ENCODE measurements around the gene FKBP2. TPM values are rescaled to one million over a fixed set of nuclear protein-coding genes. Genes with fewer than 3 reads are reported as not detected.

Gene FKBP2
- total RNA-seq, 1 donor = 34.3 TPM

DNA sequence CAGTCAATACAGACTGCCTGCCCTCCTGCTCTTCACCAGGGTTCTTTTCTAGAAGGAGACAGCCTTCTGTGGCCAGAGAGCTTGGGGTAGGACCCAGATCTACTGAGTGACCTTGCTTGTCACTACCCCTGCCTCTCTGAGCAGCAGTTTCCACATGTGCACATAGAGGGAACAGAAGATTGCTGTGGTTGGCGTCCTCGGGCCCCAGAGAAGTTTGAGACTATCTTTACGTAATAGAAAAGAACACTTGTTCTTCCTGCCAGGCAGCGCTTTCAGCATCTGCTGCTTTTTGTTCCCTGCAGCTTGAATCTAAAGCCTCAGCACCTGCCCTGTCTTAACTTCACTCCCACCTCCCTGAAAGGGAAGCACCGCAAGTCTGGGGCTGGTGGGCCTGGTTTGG lies 1.9 kb upstream of the FKBP2 start:
- TF ChIP-seq, protein P1, sequence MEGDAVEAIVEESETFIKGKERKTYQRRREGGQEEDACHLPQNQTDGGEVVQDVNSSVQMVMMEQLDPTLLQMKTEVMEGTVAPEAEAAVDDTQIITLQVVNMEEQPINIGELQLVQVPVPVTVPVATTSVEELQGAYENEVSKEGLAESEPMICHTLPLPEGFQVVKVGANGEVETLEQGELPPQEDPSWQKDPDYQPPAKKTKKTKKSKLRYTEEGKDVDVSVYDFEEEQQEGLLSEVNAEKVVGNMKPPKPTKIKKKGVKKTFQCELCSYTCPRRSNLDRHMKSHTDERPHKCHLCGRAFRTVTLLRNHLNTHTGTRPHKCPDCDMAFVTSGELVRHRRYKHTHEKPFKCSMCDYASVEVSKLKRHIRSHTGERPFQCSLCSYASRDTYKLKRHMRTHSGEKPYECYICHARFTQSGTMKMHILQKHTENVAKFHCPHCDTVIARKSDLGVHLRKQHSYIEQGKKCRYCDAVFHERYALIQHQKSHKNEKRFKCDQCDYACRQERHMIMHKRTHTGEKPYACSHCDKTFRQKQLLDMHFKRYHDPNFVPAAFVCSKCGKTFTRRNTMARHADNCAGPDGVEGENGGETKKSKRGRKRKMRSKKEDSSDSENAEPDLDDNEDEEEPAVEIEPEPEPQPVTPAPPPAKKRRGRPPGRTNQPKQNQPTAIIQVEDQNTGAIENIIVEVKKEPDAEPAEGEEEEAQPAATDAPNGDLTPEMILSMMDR (IDR thresholded peaks at IDR 0.05; ENCODE audit: insufficient read depth, low read length) = no peak
- no peak overlapping the region for H3K4me3 ChIP-seq (ENCODE audit: low read depth, low read length)
- DNase-seq (ENCODE audit: low read depth) = no peak

DNA sequence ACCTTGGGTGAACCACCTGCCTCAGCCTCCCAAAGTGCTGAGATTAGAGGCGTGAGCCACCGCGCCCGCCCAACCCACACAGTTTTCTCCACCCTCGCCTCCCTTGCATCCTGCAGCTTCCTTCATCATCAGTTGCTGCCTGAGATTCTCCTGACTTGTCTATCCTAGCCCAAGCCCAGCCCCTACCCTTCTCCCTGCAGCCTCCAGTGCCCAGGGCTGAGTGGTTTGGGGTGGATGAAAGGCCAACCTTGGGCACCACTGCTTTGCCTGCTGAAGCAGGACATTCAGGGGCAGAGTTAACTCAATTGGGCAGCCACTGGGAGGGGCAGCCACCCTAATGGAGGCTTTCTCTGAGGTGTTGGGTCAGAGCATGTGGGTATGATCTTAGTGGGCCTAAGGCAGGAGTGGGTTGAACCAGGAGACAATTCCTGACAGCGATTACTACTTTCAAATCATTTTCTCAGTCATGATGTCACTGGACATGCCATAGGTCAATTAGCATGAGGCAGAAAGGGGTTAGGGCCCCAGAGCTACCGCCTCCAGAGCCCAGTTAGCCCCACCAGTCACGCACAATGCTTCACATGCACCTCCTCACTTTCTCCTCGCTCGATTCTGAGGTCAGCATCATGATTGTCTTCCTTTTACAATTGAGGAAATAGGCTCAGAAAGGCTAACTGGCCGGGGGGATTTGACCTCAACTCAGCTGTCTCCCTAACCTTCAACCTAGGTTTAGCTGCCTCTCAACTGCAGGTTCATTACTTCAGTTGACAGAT lies 1.0 kb upstream of the FKBP2 start:
- TF ChIP-seq, protein P1 (IDR thresholded peaks at IDR 0.05; ENCODE audit: insufficient read depth, low read length) = no peak
- DNase-seq (ENCODE audit: low read depth) = no peak
- peak overlapping the region; percentile 71 for H3K4me3 ChIP-seq (ENCODE audit: low read depth, low read length)

DNA sequence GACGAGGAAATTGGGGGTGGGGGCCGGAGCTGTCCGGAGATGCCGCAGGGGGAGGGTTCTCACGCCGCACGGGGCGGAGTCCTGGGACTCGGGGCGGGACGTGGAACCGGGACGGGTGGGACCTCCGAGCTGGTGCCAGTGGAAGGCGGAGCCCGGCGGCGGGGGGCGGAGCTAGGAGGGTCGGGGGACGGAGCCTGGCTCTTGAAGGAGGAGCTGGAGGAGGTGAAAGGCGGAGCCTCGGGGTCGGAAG lies 271 bp downstream of the FKBP2 start:
- TF ChIP-seq, protein P1 (IDR thresholded peaks at IDR 0.05; ENCODE audit: insufficient read depth, low read length) = no peak
- H3K4me3 ChIP-seq (ENCODE audit: low read depth, low read length) = peak overlapping the region; percentile 80
- DNase-seq (ENCODE audit: low read depth) = peak; percentile 99

DNA sequence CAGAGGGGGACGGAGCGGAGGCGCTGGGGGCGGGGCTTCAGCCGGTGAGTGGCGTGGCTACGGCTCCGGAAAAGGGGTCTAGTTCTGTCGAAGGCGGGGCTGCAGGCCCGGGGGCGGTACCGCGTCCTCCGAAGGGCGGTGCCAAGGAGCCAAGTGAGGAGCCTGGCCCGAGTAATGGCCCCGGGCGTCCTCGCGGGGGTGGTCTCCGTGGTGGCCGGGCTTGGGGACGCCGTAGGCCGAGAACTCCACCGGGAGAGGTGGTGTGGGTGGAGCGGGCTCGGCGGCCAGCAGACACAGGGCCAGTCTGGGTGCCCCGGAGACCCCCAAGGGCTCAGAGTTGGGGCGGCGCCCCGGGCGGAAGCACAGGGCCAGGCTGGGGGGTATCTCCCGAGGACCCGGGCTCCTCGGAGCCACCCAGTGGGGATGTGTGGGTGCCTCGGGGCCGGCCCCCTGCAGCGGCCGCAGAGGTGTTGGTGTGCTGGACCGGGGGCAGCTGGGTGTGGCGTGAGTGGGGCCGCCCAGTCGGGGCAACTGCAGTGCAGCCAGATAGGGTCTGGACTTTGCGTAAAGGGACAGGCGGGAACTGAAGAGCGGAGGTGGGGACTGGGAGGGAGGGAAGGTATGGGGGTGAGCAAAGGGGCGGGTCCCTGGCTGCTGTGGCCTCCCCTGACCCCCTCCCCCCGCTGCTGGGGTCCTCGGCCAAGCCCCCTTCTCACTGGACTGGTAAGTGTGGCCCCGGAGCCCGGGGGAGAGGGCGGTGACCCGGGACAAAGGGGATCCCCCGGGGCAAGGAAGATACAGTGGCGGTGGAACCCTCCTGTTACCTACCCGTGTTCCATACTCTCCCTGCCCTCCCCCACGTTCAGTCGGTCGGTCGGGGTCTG lies 838 bp downstream of the FKBP2 start:
- DNase-seq (ENCODE audit: low read depth) = no peak
- TF ChIP-seq, protein P1 (IDR thresholded peaks at IDR 0.05; ENCODE audit: insufficient read depth, low read length) = no peak
- peak overlapping the region; percentile 83 for H3K4me3 ChIP-seq (ENCODE audit: low read depth, low read length)

DNA sequence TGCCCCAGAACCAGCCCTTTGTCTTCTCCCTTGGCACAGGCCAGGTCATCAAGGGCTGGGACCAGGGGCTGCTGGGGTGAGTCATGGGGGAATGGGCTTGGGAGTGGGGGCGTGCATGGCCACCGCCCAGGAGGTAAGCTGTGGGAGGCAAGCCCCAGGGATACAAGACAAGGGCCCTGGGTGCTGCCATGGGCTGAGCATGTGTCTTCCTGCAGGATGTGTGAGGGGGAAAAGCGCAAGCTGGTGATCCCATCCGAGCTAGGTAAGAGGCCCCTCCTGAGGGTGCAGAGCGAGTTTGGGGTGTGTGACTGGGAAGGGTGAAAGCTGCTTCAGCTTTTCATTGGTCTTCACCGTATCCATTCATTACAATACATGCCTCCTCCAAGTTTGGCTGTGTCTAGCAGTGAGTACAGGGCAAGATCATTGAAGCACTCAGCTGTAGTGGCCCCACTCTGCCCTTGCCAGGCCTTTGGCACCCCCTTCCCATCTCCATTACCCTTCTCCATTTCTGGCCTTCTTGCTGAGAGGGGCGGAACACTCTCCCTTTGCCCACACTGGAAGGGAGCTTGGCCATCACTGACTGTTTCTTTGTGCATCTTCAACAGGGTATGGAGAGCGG lies 2.5 kb downstream of the FKBP2 start:
- DNase-seq (ENCODE audit: low read depth) = no peak
- TF ChIP-seq, protein P1 (IDR thresholded peaks at IDR 0.05; ENCODE audit: insufficient read depth, low read length) = no peak
- peak overlapping the region; percentile 33 for H3K4me3 ChIP-seq (ENCODE audit: low read depth, low read length)

DNA sequence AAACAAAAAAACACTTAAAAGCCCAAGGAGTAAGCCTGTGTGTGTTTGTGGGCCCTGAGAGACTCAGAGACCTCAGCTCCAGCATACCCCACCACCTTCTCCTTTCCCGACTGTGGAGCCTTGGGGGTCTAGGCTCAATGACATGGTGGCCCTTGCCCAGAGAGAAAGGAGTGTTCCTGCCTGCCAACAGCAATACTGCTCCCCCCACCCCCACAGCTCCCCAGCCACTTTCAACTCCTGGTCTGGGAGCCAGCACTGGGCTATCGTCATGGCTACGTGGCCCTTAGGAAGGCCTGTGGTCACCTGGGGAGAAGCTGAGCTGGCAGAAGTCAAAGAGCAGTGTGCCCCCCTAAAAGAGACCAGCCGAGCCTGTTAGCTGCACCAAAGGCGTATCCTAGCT lies 3.2 kb downstream of the FKBP2 start:
- TF ChIP-seq, protein P1 (IDR thresholded peaks at IDR 0.05; ENCODE audit: insufficient read depth, low read length) = no peak
- no peak for DNase-seq (ENCODE audit: low read depth)
- no peak overlapping the region for H3K4me3 ChIP-seq (ENCODE audit: low read depth, low read length)
